Prostate gland (tissue), 2 donors: Measurements from ENCODE around the gene TLR9. TPM values are rescaled to one million over a fixed set of nuclear protein-coding genes. Genes with fewer than 3 reads are reported as not detected.

Source experiments
- DNase-seq: peaks from one replicate; pipeline ENCODE4 v3.0.0-alpha.2; 2019; ENCODE audit warnings: low spot score
- H3K27ac ChIP-seq, 2 donors: fragments of 200-600 bp; sonication (generic); 2 replicates each; pipeline ENCODE4 v1.5.1; 2017 to 2019
- H3K27me3 ChIP-seq: fragments of 200-600 bp; sonication (generic); replicated peaks from 2 replicates; pipeline ENCODE4 v1.5.1; 2019; ENCODE audit not compliant: insufficient read depth
- H3K36me3 ChIP-seq, 2 donors: fragments of 200-600 bp; sonication (generic); 1 replicate in 1 of 2; 2 replicates in 1 of 2; pipeline versions ENCODE4 v1.5.1 to v1.8.1; 2017 to 2019
- H3K4me1 ChIP-seq: fragments of 200-600 bp; sonication (generic); replicated peaks from 2 replicates; pipeline ENCODE4 v1.5.1; 2019
- H3K4me3 ChIP-seq, 2 donors: fragments of 200-600 bp; sonication (generic); 2 replicates each; pipeline ENCODE4 v1.5.1; 2017 to 2019
- H3K9me3 ChIP-seq: fragments of 200-600 bp; sonication (generic); 2 replicates; pipeline ENCODE4 v1.5.1; 2017
- CTCF ChIP-seq, 4 experiments: fragments of 200-600 bp in 2 of 4; fragments of 450-650 bp in 2 of 4; sonication (generic) in 2 of 4; IDR thresholded peaks; 1 replicate in 3 of 4; 2 replicates in 1 of 4; pipeline ENCODE4 v1.5.1; 2016 to 2019; ENCODE audit warnings: antibody characterized with exemption in 4 of 4, mild to moderate bottlenecking in 2 of 4, moderate library complexity in 2 of 4
- POLR2A ChIP-seq: fragments of 450-650 bp; IDR thresholded peaks from one replicate; pipeline ENCODE4 v1.6.1; 2016; ENCODE audit warnings: antibody characterized with exemption, mild to moderate bottlenecking
- POLR2AphosphoS5 ChIP-seq: sonication (generic); formaldehyde crosslinking; IDR thresholded peaks from one replicate; pipeline ENCODE4 v1.6.1; 2017; ENCODE audit warnings: antibody characterized with exemption
- WGBS: methylation state at CpG from one replicate; pipeline ENCODE4 v1.1.5; 2018; 5-methylcytosine and 5-hydroxymethylcytosine counted together
- intact Hi-C: fragments of 100-400 bp; cut with DNase I; formaldehyde crosslinking; loops from one replicate; pipeline ENCODE4 v1.14.2; 2022
- total RNA-seq, 2 donors: library from RNA; depleted of rRNA; stranded (reverse); fragments of >200 nt; gene quantifications; one replicate each; pipeline ENCODE4 v1.1.0, GENCODE V29; 2016

Gene TLR9
- total RNA-seq, 2 donors from 2014 or later = 0.17 TPM; not detected in 1

DNA sequence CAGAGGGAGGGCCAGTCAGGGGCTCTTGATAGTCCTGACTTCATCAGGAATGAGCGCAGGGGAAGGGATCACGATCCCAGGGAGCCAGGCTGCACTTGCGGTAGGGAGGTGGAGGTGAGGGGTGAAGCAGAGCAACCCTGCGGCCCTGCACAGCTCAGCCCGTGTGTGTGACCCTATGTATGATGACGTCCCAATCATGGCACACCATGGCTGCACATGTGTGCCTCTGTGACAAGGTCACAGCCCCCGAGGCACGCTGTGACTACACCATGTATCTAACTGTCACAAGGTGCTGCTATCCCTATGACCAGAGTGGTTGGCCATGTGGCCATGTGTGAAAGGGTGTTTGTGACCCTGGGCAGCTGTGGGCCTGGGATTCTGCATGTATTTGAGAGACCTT lies 40.8 kb downstream of the TLR9 start:
- Histone ChIP-seq H3K27ac (no peak overlapping the region), H3K27me3 (no peaks in the 10 kb centered on the region), H3K9me3 (no peaks in the 10 kb centered on the region), H3K36me3 (no peaks in the 10 kb centered on the region), H3K4me1 (no peaks in the 10 kb centered on the region), H3K4me3 (no peak overlapping the region)
- intact Hi-C loops = no loop called here
- WGBS = 94% methylated on average over 8 of the region's 8 CpGs
- no peak for DNase-seq
- TF ChIP-seq POLR2A (no peak), CTCF (IDR thresholded peaks at IDR 0.05) (no peak), POLR2AphosphoS5 (no peak)

DNA sequence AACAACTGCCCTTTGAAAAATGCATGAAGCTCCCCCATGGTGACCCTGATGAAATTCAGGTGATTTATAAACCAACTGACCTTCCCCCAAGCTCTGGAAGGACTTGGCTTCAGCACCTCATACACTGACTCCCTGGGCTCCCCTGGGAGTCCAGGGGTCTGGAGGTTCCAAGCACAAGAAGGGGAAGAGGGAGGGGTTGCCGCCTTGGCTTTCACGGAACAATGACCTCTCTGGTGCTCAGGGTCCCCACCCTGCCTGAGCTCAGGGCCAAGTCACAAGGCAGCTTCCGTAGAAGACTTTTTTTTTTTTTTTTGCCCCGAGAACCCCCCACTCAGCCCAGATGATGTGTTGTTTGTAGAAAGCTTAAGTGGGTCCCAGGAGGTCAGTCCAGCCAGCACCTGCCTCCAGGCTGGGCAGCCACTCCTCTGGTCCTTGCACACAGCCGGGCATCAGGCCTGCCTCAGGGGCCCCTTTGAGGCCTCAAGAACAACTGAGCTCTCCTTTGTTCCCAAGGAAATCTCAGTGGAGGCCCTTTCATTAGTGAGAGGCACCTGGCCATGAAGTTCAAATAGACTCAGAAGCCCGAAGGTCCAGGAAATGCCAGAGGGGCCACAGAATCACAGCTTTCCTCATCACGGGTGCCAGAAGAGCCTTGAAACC lies 41.5 kb downstream of the TLR9 start:
- no peaks in the 10 kb centered on the region for H3K9me3 ChIP-seq
- DNase-seq = no peak
- no peak for TF ChIP-seq CTCF (IDR thresholded peaks at IDR 0.05)
- no peak for TF ChIP-seq POLR2AphosphoS5
- no peak for TF ChIP-seq POLR2A
- intact Hi-C loops = no loop called here
- H3K4me1 ChIP-seq = no peaks in the 10 kb centered on the region
- no peaks in the 10 kb centered on the region for H3K27me3 ChIP-seq
- no peak overlapping the region for H3K4me3 ChIP-seq
- H3K36me3 ChIP-seq = no peaks in the 10 kb centered on the region
- H3K27ac ChIP-seq = no peak overlapping the region
- WGBS = 88% methylated on average over 7 of the region's 7 CpGs

DNA sequence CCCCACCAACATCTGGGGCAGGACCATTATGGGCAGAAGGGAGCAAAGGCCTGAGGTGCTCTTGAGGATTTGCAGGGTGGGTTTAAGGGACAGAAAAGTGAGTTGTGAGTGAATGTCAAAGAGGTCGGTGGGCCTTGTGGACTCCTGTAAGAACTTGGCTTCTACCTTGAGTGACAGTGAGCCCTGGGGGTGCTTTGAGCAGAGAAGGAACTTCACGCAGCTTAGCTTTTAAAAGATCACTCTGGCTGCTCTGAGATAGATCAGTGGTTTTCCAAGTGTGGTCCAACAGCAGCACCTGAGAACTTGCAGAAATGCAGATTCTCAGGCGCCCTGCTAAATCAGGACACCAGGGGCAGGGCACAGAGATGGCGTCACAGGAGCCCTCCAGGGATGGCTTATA lies 42.8 kb downstream of the TLR9 start:
- DNase-seq = no peak
- TF ChIP-seq CTCF (IDR thresholded peaks at IDR 0.05) = no peak
- no peak for TF ChIP-seq POLR2A
- no peak for TF ChIP-seq POLR2AphosphoS5

DNA sequence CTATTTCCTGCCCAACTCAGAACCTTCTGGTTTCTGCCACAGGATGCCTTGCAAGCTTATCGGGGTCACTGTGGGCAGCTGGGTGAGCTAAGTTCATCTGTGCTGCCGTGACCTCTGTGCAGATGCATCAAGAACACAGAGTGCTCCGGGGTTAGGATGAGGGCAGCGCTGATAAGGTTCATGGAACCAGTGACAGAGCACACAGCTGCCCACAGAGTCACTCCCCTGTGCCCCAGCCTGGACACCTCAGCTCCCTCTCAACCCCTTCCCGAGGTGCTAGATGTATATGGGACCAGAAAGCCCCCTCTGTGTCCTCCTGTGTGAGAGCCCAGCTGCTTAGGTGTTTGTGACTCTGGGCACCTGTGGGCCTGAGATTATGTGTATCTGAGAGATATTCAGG lies 43.2 kb downstream of the TLR9 start:
- Histone ChIP-seq H3K36me3 (no peaks in the 10 kb centered on the region), H3K27me3 (no peaks in the 10 kb centered on the region), H3K9me3 (no peaks in the 10 kb centered on the region), H3K4me3 (no peak overlapping the region), H3K27ac (no peak overlapping the region), H3K4me1 (no peaks in the 10 kb centered on the region)
- WGBS = 91% methylated on average over 5 of the region's 5 CpGs
- no peak for DNase-seq
- TF ChIP-seq POLR2A (no peak), POLR2AphosphoS5 (no peak), CTCF (IDR thresholded peaks at IDR 0.05) (no peak)
- intact Hi-C loops = no loop called here

More for the DNA sequence above, 42.8 kb downstream of the TLR9 start:
- WGBS = 87% methylated on average over 4 of the region's 4 CpGs
- no peak overlapping the region for H3K27ac ChIP-seq
- no peaks in the 10 kb centered on the region for H3K4me1 ChIP-seq
- intact Hi-C loops = no loop called here
- H3K36me3 ChIP-seq = no peaks in the 10 kb centered on the region
- H3K4me3 ChIP-seq = no peak overlapping the region
- no peaks in the 10 kb centered on the region for H3K9me3 ChIP-seq
- no peaks in the 10 kb centered on the region for H3K27me3 ChIP-seq

GRCh38 chr3:52181543-52181942 lies 43.9 kb downstream of the TLR9 start:
- intact Hi-C loops = no loop called here
- Histone ChIP-seq H3K4me3 (no peak overlapping the region), H3K36me3 (no peaks in the 10 kb centered on the region), H3K4me1 (no peaks in the 10 kb centered on the region), H3K27ac (no peak overlapping the region), H3K27me3 (no peaks in the 10 kb centered on the region), H3K9me3 (no peaks in the 10 kb centered on the region)
- 43% methylated on average over 4 of the region's 4 CpGs for WGBS
- TF ChIP-seq POLR2AphosphoS5 (no peak), POLR2A (no peak), CTCF (IDR thresholded peaks at IDR 0.05) (no peak)
- no peak for DNase-seq
